ENCODE data around the gene ARHGEF38. TPM values are rescaled to one million over a fixed set of nuclear protein-coding genes. Genes with fewer than 3 reads are reported as not detected.
"Not testable (repeated sequence)": the region's sequence is repeated elsewhere in the genome, so short reads cannot be mapped to it uniquely, and the experiment has no call there.

ARHGEF38 gene
- total RNA-seq, 1 experiment from 2014 or later: 0.15 TPM

GRCh38 chr4:105719204-105719603 lies 166.8 kb downstream of the ARHGEF38 start:
- TF ChIP-seq EZH2 (IDR thresholded peaks at IDR 0.05; ENCODE audit: low read depth) (no peak), CTCF (conservative IDR thresholded peaks at IDR 0.05) (no peak)
- Histone ChIP-seq H3F3A (ENCODE audit: insufficient read depth, low read depth) (no peaks in the 10 kb centered on the region), H3K4me1 (replicated peaks; ENCODE audit: insufficient read depth) (no peaks in the 10 kb centered on the region), H3K36me3 (ENCODE audit: low read depth) (no peaks in the 10 kb centered on the region; the same call in 1 of the 2 replicates), H3K9me3 (ENCODE audit: insufficient read depth, low read depth) (no peaks in the 10 kb centered on the region), H3K27ac (no peak overlapping the region), H3K4me3 (no peak overlapping the region), H3K4me2 (no peak overlapping the region), H4K20me1 (ENCODE audit: insufficient read depth) (no peaks in the 10 kb centered on the region), H3K9me2 (ENCODE audit: insufficient read depth) (no peaks in the 10 kb centered on the region), H2AFZ (no peak overlapping the region), H3K79me2 (ENCODE audit: low read depth) (no peaks in the 10 kb centered on the region), H3K27me3 (ENCODE audit: insufficient read depth, low read depth) (no peaks in the 10 kb centered on the region)
- intact Hi-C loops (cut with micrococcal nuclease; ENCODE audit: unreplicated experiment): no loop called here
- DNase-seq: no peak
- BruUV-seq (replicated peaks): no TSS peak
- ChIA-PET CTCF (no interaction called here), POLR2A (ENCODE audit: unreplicated experiment) (no interaction called here)

- Histone ChIP-seq H3K9me2 (ENCODE audit: insufficient read depth) (no peaks in the 10 kb centered on the region), H4K20me1 (ENCODE audit: insufficient read depth) (no peaks in the 10 kb centered on the region), H3F3A (ENCODE audit: insufficient read depth, low read depth) (no peaks in the 10 kb centered on the region), H3K4me2 (no peak overlapping the region), H3K27ac (no peak overlapping the region), H3K27me3 (ENCODE audit: insufficient read depth, low read depth) (no peaks in the 10 kb centered on the region), H3K4me1 (replicated peaks; ENCODE audit: insufficient read depth) (no peaks in the 10 kb centered on the region), H3K4me3 (no peak overlapping the region), H3K79me2 (ENCODE audit: low read depth) (no peaks in the 10 kb centered on the region), H3K36me3 (ENCODE audit: low read depth) (no peaks in the 10 kb centered on the region; the same call in 1 of the 2 replicates), H3K9me3 (ENCODE audit: insufficient read depth, low read depth) (no peaks in the 10 kb centered on the region), H2AFZ (no peak overlapping the region)
- TF ChIP-seq CTCF (conservative IDR thresholded peaks at IDR 0.05) (no peak), EZH2 (IDR thresholded peaks at IDR 0.05; ENCODE audit: low read depth) (no peak)
- ChIA-PET POLR2A (ENCODE audit: unreplicated experiment) (no interaction called here), CTCF (no interaction called here)
- no peak for DNase-seq
- intact Hi-C loops (cut with micrococcal nuclease; ENCODE audit: unreplicated experiment): no loop called here
- BruUV-seq (replicated peaks): no TSS peak
Measured at GRCh38 chr4:105725623-105726022, 173.2 kb downstream of the ARHGEF38 start.

GRCh38 chr4:105729895-105730294 lies 177.5 kb downstream of the ARHGEF38 start:
- DNase-seq; H3K4me2 ChIP-seq; intact Hi-C loops (cut with micrococcal nuclease; ENCODE audit: unreplicated experiment); H4K20me1 ChIP-seq (ENCODE audit: insufficient read depth); POLR2A ChIA-PET (ENCODE audit: unreplicated experiment); H3K9me2 ChIP-seq (ENCODE audit: insufficient read depth); H3K36me3 ChIP-seq (ENCODE audit: low read depth); H3K4me3 ChIP-seq; H3K9me3 ChIP-seq (ENCODE audit: insufficient read depth, low read depth); H3K79me2 ChIP-seq (ENCODE audit: low read depth); H3K27me3 ChIP-seq (ENCODE audit: insufficient read depth, low read depth); H3K4me1 ChIP-seq (replicated peaks; ENCODE audit: insufficient read depth); H3K27ac ChIP-seq; BruUV-seq (replicated peaks); H3F3A ChIP-seq (ENCODE audit: insufficient read depth, low read depth); H2AFZ ChIP-seq; CTCF ChIA-PET: not testable (repeated sequence)

Other genes with a start within 250 kb of the ARHGEF38 start
- gene PPA2, start 78.6 kb upstream of the ARHGEF38 start, total RNA-seq (2021): 69.1 and 74.5 TPM in 2 replicates
- gene INTS12, start 156.1 kb downstream of the ARHGEF38 start, total RNA-seq (2021): 8.4 and 10.3 TPM in 2 replicates
- 9.7 and 11.4 TPM in 2 replicates for gene GSTCD, start 156.2 kb downstream of the ARHGEF38 start, total RNA-seq (2021)